Eye (tissue), 1 donor: ENCODE data around the gene MYEOV.

ENCODE experiments used
- DNase-seq: peaks from one replicate; pipeline ENCODE4 v3.0.0-alpha.2; 2015

Gene MYEOV

GRCh38 chr11:69287968-69288882, 5.7 kb upstream of the MYEOV start:
- DNase-seq, result no peak

- no peak for DNase-seq
These were observed 5.1 kb upstream of the MYEOV start for GRCh38 chr11:69288883-69289242.

GRCh38 chr11:69290806-69291205, 3.1 kb upstream of the MYEOV start:
- DNase-seq, result no peak

- no peak for DNase-seq
These were observed 2.4 kb upstream of the MYEOV start for GRCh38 chr11:69291459-69292110.

GRCh38 chr11:69292221-69292648, 1.7 kb upstream of the MYEOV start:
- peak; percentile 54 for DNase-seq

GRCh38 chr11:69293087-69293486, 868 bp upstream of the MYEOV start:
- DNase-seq, result no peak

GRCh38 chr11:69294571-69295078, 670 bp downstream of the MYEOV start:
- DNase-seq, result no peak

GRCh38 chr11:69295079-69295994, 1.4 kb downstream of the MYEOV start:
- no peak for DNase-seq

GRCh38 chr11:69295995-69296889, 2.3 kb downstream of the MYEOV start:
- DNase-seq, result no peak

GRCh38 chr11:69296890-69297786, 3.2 kb downstream of the MYEOV start:
- DNase-seq, result peak; percentile 88

- DNase-seq, result no peak
These were observed 3.9 kb downstream of the MYEOV start for GRCh38 chr11:69297787-69298266.

- no peak for DNase-seq
These were observed 4.5 kb downstream of the MYEOV start for GRCh38 chr11:69298267-69299022.

- no peak for DNase-seq
These were observed 5.1 kb downstream of the MYEOV start for GRCh38 chr11:69299023-69299461.

GRCh38 chr11:69299572-69299971, 5.6 kb downstream of the MYEOV start:
- DNase-seq, result no peak

- DNase-seq, result no peak
These were observed 6.4 kb downstream of the MYEOV start for GRCh38 chr11:69300120-69301060.

- no peak for DNase-seq
These were observed 7.1 kb downstream of the MYEOV start for GRCh38 chr11:69301081-69301454.

- DNase-seq, result no peak
These were observed 7.8 kb downstream of the MYEOV start for GRCh38 chr11:69301455-69302401.
